Natural killer cell (primary cell): ENCODE measurements around the gene GOLPH3. TPM values are rescaled to one million over a fixed set of nuclear protein-coding genes. Genes with fewer than 3 reads are reported as not detected.
"Not testable (repeated sequence)": the region's sequence is repeated elsewhere in the genome, so short reads cannot be mapped to it uniquely, and the experiment has no call there.

ENCODE experiments used
- ATAC-seq, 3 donors: fragments of 150-1000 bp in 2 of 3; fragments of 200-7000 bp in 1 of 3; cut with Tn5 transposase; 1 replicate in 1 of 3; 2 replicates in 2 of 3; pipeline ENCODE4 v1.10.0; 2021; ENCODE audit warnings: mild to moderate bottlenecking in 2 of 3, moderate library complexity in 2 of 3
- DNase-seq, 2 donors: peaks; one replicate each; pipeline versions ENCODE4 v3.0.0 to v3.0.0-alpha.2; 2013 to 2021; ENCODE audit warnings: mixed read lengths in 1 of 2
- H3K27ac ChIP-seq: one replicate; pipeline ENCODE4 v1.5.1; 2013; ENCODE audit warnings: mild to moderate bottlenecking, low read length
- H3K27me3 ChIP-seq: one replicate; pipeline ENCODE4 v1.6.1; 2013; ENCODE audit warnings: low read length; ENCODE audit not compliant: control insufficient read depth, insufficient read depth
- H3K36me3 ChIP-seq: one replicate; pipeline ENCODE4 v1.6.1; 2013; ENCODE audit warnings: low read length; ENCODE audit not compliant: control insufficient read depth, insufficient read depth
- H3K4me1 ChIP-seq: one replicate; pipeline ENCODE4 v1.6.1; 2013; ENCODE audit warnings: low read length; ENCODE audit not compliant: control insufficient read depth, insufficient read depth
- H3K4me3 ChIP-seq: one replicate; pipeline ENCODE4 v1.5.1; 2013; ENCODE audit warnings: low read length
- H3K9me3 ChIP-seq: one replicate; pipeline ENCODE4 v1.6.1; 2013; ENCODE audit warnings: low read length; ENCODE audit not compliant: control insufficient read depth, insufficient read depth
- H3K27ac Mint-ChIP-seq, 2 donors: one replicate each; pipeline ENCODE4 v1.8.0; 2022; ENCODE audit warnings: mild to moderate bottlenecking in 2 of 2, mixed read lengths in 2 of 2, moderate library complexity in 1 of 2
- H3K27me3 Mint-ChIP-seq, 2 donors: one replicate each; pipeline ENCODE4 v1.8.0; 2022; ENCODE audit warnings: low read depth in 2 of 2, mixed read lengths in 2 of 2
- H3K36me3 Mint-ChIP-seq: one replicate; pipeline ENCODE4 v1.8.0; 2022; ENCODE audit warnings: mixed read lengths
- H3K4me1 Mint-ChIP-seq, 2 donors: one replicate each; pipeline ENCODE4 v1.8.0; 2022; ENCODE audit warnings: mixed read lengths in 2 of 2
- H3K4me3 Mint-ChIP-seq: one replicate; pipeline ENCODE4 v1.8.0; 2022; ENCODE audit warnings: mild to moderate bottlenecking, moderate library complexity, mixed read lengths
- H3K9me3 Mint-ChIP-seq, 2 donors: one replicate each; pipeline ENCODE4 v1.8.0; 2022; ENCODE audit warnings: mixed read lengths in 2 of 2
- CTCF ChIP-seq: fragments of 200-600 bp; IDR thresholded peaks from one replicate; pipeline ENCODE4 v1.8.0; 2022; ENCODE audit warnings: antibody characterized with exemption
- WGBS: methylation state at CpG from one replicate; pipeline ENCODE4 v1.1.7; 2013; ENCODE audit warnings: missing lambda C conversion rate; ENCODE audit not compliant: insufficient coverage; 5-methylcytosine and 5-hydroxymethylcytosine counted together
- intact Hi-C: fragments of 100-400 bp; cut with micrococcal nuclease; formaldehyde crosslinking; loops from one replicate; pipeline ENCODE4 v1.14.2; 2022
- total RNA-seq, 4 donors: library from RNA; stranded (reverse); fragments of 120-200 nt in 1 of 4; gene quantifications; one replicate each; pipeline versions ENCODE4 v1.2.3 to v1.2.4, GENCODE V29; 2013 to 2022

GOLPH3 gene
- total RNA-seq, 3 donors from 2014 or later (not counting 1 experiment from before 2014, with no cell fraction given) = 67.6 to 70.6 (median 69.3) TPM

- Mint-ChIP-seq H3K27me3 (no peaks in the 10 kb centered on the region), H3K4me1 (no peaks in the 10 kb centered on the region), H3K36me3 (no peaks in the 10 kb centered on the region), H3K9me3 (no peaks in the 10 kb centered on the region), H3K4me3 (no peak overlapping the region), H3K27ac (no peak overlapping the region)
- Histone ChIP-seq H3K27ac (no peak overlapping the region), H3K36me3 (no peaks in the 10 kb centered on the region), H3K9me3 (no peaks in the 10 kb centered on the region), H3K27me3 (no peaks in the 10 kb centered on the region), H3K4me1 (no peaks in the 10 kb centered on the region), H3K4me3 (no peak overlapping the region)
- intact Hi-C loops = no loop called here
- no peak for TF ChIP-seq CTCF
- DNase-seq (no peak), ATAC-seq (no peak)
- WGBS = 82% methylated on average over 9 of the region's 10 CpGs
Measured at GRCh38 chr5:32083981-32084430, 90.1 kb downstream of the GOLPH3 start.

GRCh38 chr5:32082701-32083100, 91.4 kb downstream of the GOLPH3 start:
- Mint-ChIP-seq H3K9me3 (no peaks in the 10 kb centered on the region), H3K27ac (no peak overlapping the region), H3K27me3 (no peaks in the 10 kb centered on the region), H3K36me3 (no peaks in the 10 kb centered on the region), H3K4me3 (no peak overlapping the region), H3K4me1 (no peaks in the 10 kb centered on the region)
- intact Hi-C loops = no loop called here
- no peaks in the 10 kb centered on the region for H3K36me3 ChIP-seq
- H3K27ac ChIP-seq = no peak overlapping the region
- DNase-seq (no peak), ATAC-seq (no peak)
- 83% methylated on average over 3 of the region's 4 CpGs for WGBS
- no peaks in the 10 kb centered on the region for H3K27me3 ChIP-seq
- H3K4me3 ChIP-seq = no peak overlapping the region
- no peaks in the 10 kb centered on the region for H3K9me3 ChIP-seq
- no peak for TF ChIP-seq CTCF
- no peaks in the 10 kb centered on the region for H3K4me1 ChIP-seq

DNA sequence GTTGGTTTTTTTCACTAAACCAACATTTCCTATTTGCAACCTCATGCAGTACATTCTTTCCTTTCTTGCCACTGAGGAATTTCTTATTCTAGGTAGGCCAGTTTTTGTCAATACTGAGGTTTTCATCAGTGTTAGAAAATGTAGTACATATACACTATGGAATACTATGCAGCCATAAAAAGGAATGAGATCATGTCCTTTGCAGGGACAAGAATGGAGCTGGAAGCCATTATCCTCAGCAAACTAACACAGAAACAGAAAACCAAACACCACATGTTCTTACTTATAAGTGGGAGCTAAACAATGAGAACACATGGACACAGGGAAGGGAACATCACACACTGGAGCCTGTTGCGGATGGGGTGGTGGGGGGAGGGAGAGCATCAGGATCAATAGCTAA, 93.6 kb downstream of the GOLPH3 start:
- H3K27ac Mint-ChIP-seq, H3K27me3 Mint-ChIP-seq, intact Hi-C loops, H3K9me3 ChIP-seq, H3K4me1 ChIP-seq, H3K4me1 Mint-ChIP-seq, ATAC-seq, H3K4me3 Mint-ChIP-seq, H3K36me3 ChIP-seq, DNase-seq, H3K27ac ChIP-seq, H3K36me3 Mint-ChIP-seq, H3K27me3 ChIP-seq, H3K4me3 ChIP-seq, H3K9me3 Mint-ChIP-seq: not testable (repeated sequence)
- WGBS = 40% methylated on average over 1 of the region's 1 CpG

DNA sequence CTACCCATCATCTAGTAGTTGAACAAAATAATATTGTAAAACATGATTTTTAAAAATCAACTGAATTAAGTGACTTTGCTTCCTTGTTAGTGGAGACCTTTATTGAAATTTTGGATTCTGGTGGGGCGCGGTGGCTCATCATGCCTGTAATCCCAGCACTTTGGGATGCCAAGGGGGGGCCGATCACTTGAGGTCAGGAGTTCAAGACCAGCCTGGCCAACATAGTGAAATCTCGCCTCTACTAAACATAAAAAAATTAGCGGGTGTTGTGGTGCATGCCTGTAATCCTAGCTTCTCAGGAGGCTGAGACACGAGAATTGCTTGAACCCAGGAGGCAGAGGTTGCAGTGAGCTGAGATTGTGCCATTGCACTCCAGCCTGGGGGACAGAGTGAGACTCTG, 95.3 kb downstream of the GOLPH3 start:
- H3K36me3 ChIP-seq, H3K4me3 Mint-ChIP-seq, H3K27ac Mint-ChIP-seq, H3K9me3 ChIP-seq, H3K27ac ChIP-seq, H3K4me3 ChIP-seq, H3K36me3 Mint-ChIP-seq, H3K27me3 ChIP-seq, H3K9me3 Mint-ChIP-seq, H3K4me1 Mint-ChIP-seq, DNase-seq, H3K27me3 Mint-ChIP-seq, ATAC-seq, H3K4me1 ChIP-seq, intact Hi-C loops: not testable (repeated sequence)
- WGBS = 97% methylated on average over 6 of the region's 6 CpGs
